LNCAP (cell line): Measurements from ENCODE around the gene ZNF574.

Experiments
- CTCF ChIP-seq: fragments of 450-650 bp; IDR thresholded peaks from 2 replicates; pipeline ENCODE4 v1.5.1; 2017; ENCODE audit warnings: mild to moderate bottlenecking

Gene ZNF574

GRCh38 chr19:42052241-42052863 is 23.6 kb upstream of the ZNF574 start:
- no peak for TF ChIP-seq CTCF

- TF ChIP-seq CTCF: no peak
Observed at GRCh38 chr19:42053037-42053935, 22.7 kb upstream of the ZNF574 start.

GRCh38 chr19:42054205-42054604 is 21.8 kb upstream of the ZNF574 start:
- TF ChIP-seq CTCF: no peak

GRCh38 chr19:42057846-42058245 is 18.1 kb upstream of the ZNF574 start:
- TF ChIP-seq CTCF: no peak

- TF ChIP-seq CTCF: no peak
Observed at GRCh38 chr19:42059196-42059595, 16.8 kb upstream of the ZNF574 start.

GRCh38 chr19:42060117-42060516 is 15.8 kb upstream of the ZNF574 start:
- no peak for TF ChIP-seq CTCF

GRCh38 chr19:42062381-42062780 is 13.6 kb upstream of the ZNF574 start:
- TF ChIP-seq CTCF: no peak
